Vagina (tissue), 2 donors: Measurements from ENCODE around the gene SLC25A4. TPM values are rescaled to one million over a fixed set of nuclear protein-coding genes. Genes with fewer than 3 reads are reported as not detected.

ENCODE experiments used
- DNase-seq, 2 donors: peaks; one replicate each; pipeline ENCODE4 v3.0.0-alpha.2; 2017; ENCODE audit errors: extremely low spot score in 2 of 2
- H3K27ac ChIP-seq: fragments of 200-600 bp; sonication (generic); one replicate; pipeline ENCODE4 v1.5.1; 2019
- H3K27me3 ChIP-seq: fragments of 200-600 bp; sonication (generic); one replicate; pipeline ENCODE4 v1.5.1; 2019
- H3K36me3 ChIP-seq, 2 donors: fragments of 200-600 bp; sonication (generic); one replicate each; pipeline ENCODE4 v1.5.1; 2017 to 2019
- H3K4me1 ChIP-seq: fragments of 200-600 bp; sonication (generic); one replicate; pipeline ENCODE4 v1.5.1; 2019
- H3K4me3 ChIP-seq, 2 donors: fragments of 200-600 bp; sonication (generic); 1 replicate in 1 of 2; 2 replicates in 1 of 2; pipeline ENCODE4 v1.5.1; 2016 to 2019
- H3K9me3 ChIP-seq: fragments of 200-600 bp; sonication (generic); one replicate; pipeline ENCODE4 v1.5.1; 2019
- POLR2A ChIP-seq, 2 donors: fragments of 450-650 bp; IDR thresholded peaks; one replicate each; pipeline ENCODE4 v1.6.1; 2017; ENCODE audit warnings: antibody characterized with exemption in 2 of 2, mild to moderate bottlenecking in 2 of 2, moderate library complexity in 2 of 2
- POLR2AphosphoS5 ChIP-seq, 2 donors: sonication (generic); formaldehyde crosslinking; IDR thresholded peaks; one replicate each; pipeline ENCODE4 v1.9.0; 2017; ENCODE audit warnings: antibody characterized with exemption in 2 of 2, mild to moderate bottlenecking in 2 of 2, low read depth in 1 of 2; ENCODE audit not compliant: insufficient read depth in 1 of 2
- intact Hi-C: fragments of 100-400 bp; cut with DNase I; formaldehyde crosslinking; loops from one replicate; pipeline ENCODE4 v1.15.1; 2023
- total RNA-seq: library from RNA; depleted of rRNA; stranded (reverse); fragments of >200 nt; gene quantifications from one replicate; pipeline ENCODE4 v1.2.3, GENCODE V29; 2016
- TF ChIP-seq, protein P1 (sequence below), 3 experiments: fragments of 450-650 bp in 2 of 3; fragments of 200-600 bp in 1 of 3; sonication (generic) in 1 of 3; IDR thresholded peaks; one replicate each; pipeline ENCODE4 v1.5.1; 2017 to 2019; ENCODE audit warnings: antibody characterized with exemption in 3 of 3, mild to moderate bottlenecking in 2 of 3, moderate library complexity in 2 of 3

The SLC25A4 gene
- total RNA-seq, 1 donor from 2014 or later: 14.0 TPM

DNA sequence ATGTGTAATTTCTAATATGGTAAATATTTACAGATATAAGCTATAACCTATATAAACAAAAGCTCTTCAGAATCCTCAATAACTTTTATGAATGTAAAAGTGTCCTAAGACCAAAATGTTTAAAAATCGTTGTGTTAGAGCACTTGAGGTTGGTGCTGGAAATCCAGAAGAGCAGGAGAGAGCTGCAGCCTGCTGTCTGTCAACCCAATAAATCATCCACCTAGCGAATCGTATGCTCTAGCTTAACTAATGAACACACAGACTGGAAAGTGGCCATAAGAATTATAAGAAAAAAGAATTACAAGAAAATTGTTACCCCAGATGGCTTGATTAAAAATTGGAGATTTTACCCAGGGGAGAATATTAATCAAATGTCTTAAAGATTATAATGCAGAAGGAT is 43.7 kb downstream of the SLC25A4 start:
- peaks cover 0 to 8% of the 10 kb centered on the region in 2 donors for H3K36me3 ChIP-seq
- no peak overlapping the region for H3K4me3 ChIP-seq
- H3K9me3 ChIP-seq: no peaks in the 10 kb centered on the region
- intact Hi-C loops: no loop called here
- no peaks in the 10 kb centered on the region for H3K4me1 ChIP-seq
- H3K27ac ChIP-seq: no peak overlapping the region
- no peak for TF ChIP-seq POLR2A (IDR thresholded peaks at IDR 0.05)
- TF ChIP-seq, protein P1, sequence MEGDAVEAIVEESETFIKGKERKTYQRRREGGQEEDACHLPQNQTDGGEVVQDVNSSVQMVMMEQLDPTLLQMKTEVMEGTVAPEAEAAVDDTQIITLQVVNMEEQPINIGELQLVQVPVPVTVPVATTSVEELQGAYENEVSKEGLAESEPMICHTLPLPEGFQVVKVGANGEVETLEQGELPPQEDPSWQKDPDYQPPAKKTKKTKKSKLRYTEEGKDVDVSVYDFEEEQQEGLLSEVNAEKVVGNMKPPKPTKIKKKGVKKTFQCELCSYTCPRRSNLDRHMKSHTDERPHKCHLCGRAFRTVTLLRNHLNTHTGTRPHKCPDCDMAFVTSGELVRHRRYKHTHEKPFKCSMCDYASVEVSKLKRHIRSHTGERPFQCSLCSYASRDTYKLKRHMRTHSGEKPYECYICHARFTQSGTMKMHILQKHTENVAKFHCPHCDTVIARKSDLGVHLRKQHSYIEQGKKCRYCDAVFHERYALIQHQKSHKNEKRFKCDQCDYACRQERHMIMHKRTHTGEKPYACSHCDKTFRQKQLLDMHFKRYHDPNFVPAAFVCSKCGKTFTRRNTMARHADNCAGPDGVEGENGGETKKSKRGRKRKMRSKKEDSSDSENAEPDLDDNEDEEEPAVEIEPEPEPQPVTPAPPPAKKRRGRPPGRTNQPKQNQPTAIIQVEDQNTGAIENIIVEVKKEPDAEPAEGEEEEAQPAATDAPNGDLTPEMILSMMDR (IDR thresholded peaks at IDR 0.05): no peak
- no peak for TF ChIP-seq POLR2AphosphoS5 (IDR thresholded peaks at IDR 0.05; ENCODE audit: insufficient read depth in 1 of 2, low read depth in 1 of 2)
- H3K27me3 ChIP-seq: no peaks in the 10 kb centered on the region
- no peak for DNase-seq

DNA sequence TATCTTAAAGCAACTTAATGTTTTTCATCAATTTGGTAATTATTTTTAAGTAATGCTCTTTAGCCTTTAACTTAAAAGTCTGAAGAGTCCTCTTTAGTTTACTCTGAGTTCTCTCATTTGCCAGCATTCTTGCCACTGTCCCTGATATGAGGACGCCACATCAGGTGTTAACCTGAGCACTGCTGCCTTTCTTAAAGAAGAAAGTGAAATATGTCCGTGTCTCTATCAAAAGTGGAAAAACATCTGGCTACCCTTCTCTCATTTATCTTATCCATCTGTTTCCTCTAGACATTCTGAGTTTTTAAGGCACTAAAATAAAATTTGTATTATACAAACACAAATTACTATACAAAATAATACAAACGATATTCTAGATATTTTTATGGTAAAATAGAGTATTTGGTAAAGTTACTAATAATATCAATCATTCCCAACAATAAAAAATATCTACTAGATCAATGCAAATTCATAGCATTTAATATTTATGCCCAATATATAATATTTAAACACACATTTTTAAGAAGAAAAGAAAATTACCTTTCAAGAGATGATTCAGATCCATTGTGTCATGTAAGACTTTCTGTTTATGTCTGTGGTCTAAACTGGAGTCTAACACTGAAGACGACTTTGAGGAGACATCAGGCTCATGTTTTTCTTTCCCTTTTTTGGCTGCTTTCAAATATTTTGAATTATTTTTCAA is 46.7 kb downstream of the SLC25A4 start:
- H3K4me1 ChIP-seq: peaks cover 6% of the 10 kb centered on the region
- H3K27ac ChIP-seq: no peak overlapping the region
- no peak overlapping the region for H3K4me3 ChIP-seq
- H3K27me3 ChIP-seq: no peaks in the 10 kb centered on the region
- intact Hi-C loops: no loop called here
- peaks cover 0 to 8% of the 10 kb centered on the region in 2 donors for H3K36me3 ChIP-seq
- H3K9me3 ChIP-seq: no peaks in the 10 kb centered on the region
- TF ChIP-seq, protein P1 (IDR thresholded peaks at IDR 0.05): no peak
- no peak for TF ChIP-seq POLR2A (IDR thresholded peaks at IDR 0.05)
- TF ChIP-seq POLR2AphosphoS5 (IDR thresholded peaks at IDR 0.05; ENCODE audit: insufficient read depth in 1 of 2, low read depth in 1 of 2): no peak
- DNase-seq: no peak

DNA sequence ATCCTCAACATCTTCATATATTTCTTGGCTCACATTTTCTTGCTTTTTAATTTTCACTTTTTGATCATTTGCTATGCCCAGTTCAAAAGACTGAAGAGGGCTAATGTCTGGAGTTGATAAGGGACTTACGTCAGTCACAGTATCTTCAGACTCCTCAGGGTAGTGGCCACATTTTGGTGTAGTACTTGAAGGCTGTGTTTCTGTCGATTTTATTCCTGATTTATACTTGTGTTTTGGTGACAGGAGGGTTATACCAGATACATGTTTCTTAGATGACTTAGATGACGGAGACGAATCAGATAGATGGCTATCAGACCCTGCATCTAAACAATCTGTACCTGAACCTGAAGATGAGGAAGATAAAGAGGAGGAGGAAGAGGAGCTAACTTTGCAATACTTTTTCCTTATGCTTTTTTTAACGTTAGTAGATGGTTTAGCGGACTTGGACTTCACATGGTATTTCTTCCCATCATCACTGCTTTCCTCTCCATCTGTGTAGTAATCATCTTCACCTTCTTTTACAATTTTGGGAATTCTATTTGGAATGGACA is 47.3 kb downstream of the SLC25A4 start:
- Histone ChIP-seq H3K4me3 (no peak overlapping the region), H3K27me3 (no peaks in the 10 kb centered on the region), H3K9me3 (no peaks in the 10 kb centered on the region), H3K36me3 (peaks cover 0 to 8% of the 10 kb centered on the region in 2 donors), H3K4me1 (peaks cover 6% of the 10 kb centered on the region), H3K27ac (no peak overlapping the region)
- intact Hi-C loops: no loop called here
- no peak for DNase-seq
- TF ChIP-seq POLR2AphosphoS5 (IDR thresholded peaks at IDR 0.05; ENCODE audit: insufficient read depth in 1 of 2, low read depth in 1 of 2) (no peak), POLR2A (IDR thresholded peaks at IDR 0.05) (no peak)
- TF ChIP-seq, protein P1 (IDR thresholded peaks at IDR 0.05): no peak

DNA sequence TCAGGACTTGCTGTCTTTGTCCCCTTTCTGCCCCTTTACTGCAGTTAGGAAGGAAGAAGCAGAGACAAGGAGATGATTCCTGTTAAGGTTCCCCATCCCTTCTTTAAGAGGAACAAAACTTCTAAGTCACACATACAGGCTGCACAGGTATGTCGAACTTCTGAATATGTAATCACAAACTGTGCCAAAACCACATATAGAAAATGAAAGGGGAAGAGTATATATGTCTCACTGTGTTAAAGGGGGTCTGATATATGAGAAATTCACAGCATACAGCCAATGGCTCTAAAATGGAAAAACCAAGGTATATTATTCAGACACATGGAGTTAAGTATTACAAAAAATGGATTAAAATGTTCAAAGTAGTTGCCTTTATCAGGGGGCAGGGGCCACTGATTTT is 49.0 kb downstream of the SLC25A4 start:
- Histone ChIP-seq H3K4me3 (no peak overlapping the region), H3K4me1 (peaks cover 6% of the 10 kb centered on the region), H3K36me3 (peaks cover 0 to 8% of the 10 kb centered on the region in 2 donors), H3K9me3 (no peaks in the 10 kb centered on the region), H3K27me3 (no peaks in the 10 kb centered on the region), H3K27ac (no peak overlapping the region)
- DNase-seq: no peak
- intact Hi-C loops: no loop called here
- TF ChIP-seq POLR2AphosphoS5 (IDR thresholded peaks at IDR 0.05; ENCODE audit: insufficient read depth in 1 of 2, low read depth in 1 of 2): no peak
- no peak for TF ChIP-seq POLR2A (IDR thresholded peaks at IDR 0.05)
- TF ChIP-seq, protein P1 (IDR thresholded peaks at IDR 0.05): no peak
